Measurements from ENCODE around the gene HSD17B11. TPM values are rescaled to one million over a fixed set of nuclear protein-coding genes. Genes with fewer than 3 reads are reported as not detected.
"Not testable (repeated sequence)": the region's sequence is repeated elsewhere in the genome, so short reads cannot be mapped to it uniquely, and the experiment has no call there.

The HSD17B11 gene
- polyA plus RNA-seq, 1 donor (not counting 4 experiments of a cell fraction or from before 2014, with no cell fraction given): 8.5 TPM

GRCh38 chr4:87317527-87317926 lies 73.5 kb downstream of the HSD17B11 start:
- no peak overlapping the region for H3K27ac ChIP-seq (ENCODE audit: control insufficient read depth, insufficient read depth, low read length)
- H3K9ac ChIP-seq (ENCODE audit: control insufficient read depth, extremely low read depth, insufficient read depth, low read length): no peak overlapping the region
- no peak overlapping the region for H3K4me3 ChIP-seq (ENCODE audit: control insufficient read depth in 2 of 3, extremely low read depth in 1 of 3, insufficient read depth in 2 of 3, low read depth in 1 of 3, low read length in 3 of 3)
- no peak for TF ChIP-seq EZH2 (IDR thresholded peaks at IDR 0.05; ENCODE audit: low read length)
- TF ChIP-seq, protein P1, sequence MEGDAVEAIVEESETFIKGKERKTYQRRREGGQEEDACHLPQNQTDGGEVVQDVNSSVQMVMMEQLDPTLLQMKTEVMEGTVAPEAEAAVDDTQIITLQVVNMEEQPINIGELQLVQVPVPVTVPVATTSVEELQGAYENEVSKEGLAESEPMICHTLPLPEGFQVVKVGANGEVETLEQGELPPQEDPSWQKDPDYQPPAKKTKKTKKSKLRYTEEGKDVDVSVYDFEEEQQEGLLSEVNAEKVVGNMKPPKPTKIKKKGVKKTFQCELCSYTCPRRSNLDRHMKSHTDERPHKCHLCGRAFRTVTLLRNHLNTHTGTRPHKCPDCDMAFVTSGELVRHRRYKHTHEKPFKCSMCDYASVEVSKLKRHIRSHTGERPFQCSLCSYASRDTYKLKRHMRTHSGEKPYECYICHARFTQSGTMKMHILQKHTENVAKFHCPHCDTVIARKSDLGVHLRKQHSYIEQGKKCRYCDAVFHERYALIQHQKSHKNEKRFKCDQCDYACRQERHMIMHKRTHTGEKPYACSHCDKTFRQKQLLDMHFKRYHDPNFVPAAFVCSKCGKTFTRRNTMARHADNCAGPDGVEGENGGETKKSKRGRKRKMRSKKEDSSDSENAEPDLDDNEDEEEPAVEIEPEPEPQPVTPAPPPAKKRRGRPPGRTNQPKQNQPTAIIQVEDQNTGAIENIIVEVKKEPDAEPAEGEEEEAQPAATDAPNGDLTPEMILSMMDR (optimal IDR thresholded peaks at IDR 0.05 in 1 of 3, IDR thresholded peaks at IDR 0.05 in 1 of 3, conservative IDR thresholded peaks at IDR 0.05 in 1 of 3; ENCODE audit: extremely low read depth in 1 of 3, insufficient read depth in 2 of 3, low read length in 3 of 3): no peak
- H3K4me1 ChIP-seq (ENCODE audit: control insufficient read depth, extremely low read depth, insufficient read depth, low read length): no peaks in the 10 kb centered on the region
- no peak for DNase-seq (ENCODE audit: low read depth, low spot score)
- no peaks in the 10 kb centered on the region for H3K27me3 ChIP-seq (ENCODE audit: control insufficient read depth, extremely low read depth, insufficient read depth, low read length)
- no peak overlapping the region for H2AFZ ChIP-seq (ENCODE audit: control insufficient read depth, low read length)
- H3K79me2 ChIP-seq (ENCODE audit: control insufficient read depth, insufficient read depth, low read length): no peaks in the 10 kb centered on the region
- H3K4me2 ChIP-seq (ENCODE audit: control insufficient read depth, extremely low read depth, insufficient read depth, low read depth, low read length): no peak overlapping the region
- FAIRE-seq: no peak
- H3K9me3 ChIP-seq (ENCODE audit: control insufficient read depth, low read depth, low read length): no peaks in the 10 kb centered on the region
- dilution Hi-C loops (cut with MboI; ENCODE audit: extremely low pct_ligation_motif_present, low sequenced_read_pairs): no loop called here
- H3K9me1 ChIP-seq (ENCODE audit: control insufficient read depth, extremely low read depth, insufficient read depth, low read length): no peaks in the 10 kb centered on the region
- no peaks in the 10 kb centered on the region for H3K36me3 ChIP-seq (ENCODE audit: control insufficient read depth in 2 of 2, extremely low read depth in 1 of 2, insufficient read depth in 2 of 2, low read length in 2 of 2)
- no peaks in the 10 kb centered on the region for H4K20me1 ChIP-seq (ENCODE audit: control insufficient read depth, extremely low read depth, insufficient read depth, low read length)

DNA sequence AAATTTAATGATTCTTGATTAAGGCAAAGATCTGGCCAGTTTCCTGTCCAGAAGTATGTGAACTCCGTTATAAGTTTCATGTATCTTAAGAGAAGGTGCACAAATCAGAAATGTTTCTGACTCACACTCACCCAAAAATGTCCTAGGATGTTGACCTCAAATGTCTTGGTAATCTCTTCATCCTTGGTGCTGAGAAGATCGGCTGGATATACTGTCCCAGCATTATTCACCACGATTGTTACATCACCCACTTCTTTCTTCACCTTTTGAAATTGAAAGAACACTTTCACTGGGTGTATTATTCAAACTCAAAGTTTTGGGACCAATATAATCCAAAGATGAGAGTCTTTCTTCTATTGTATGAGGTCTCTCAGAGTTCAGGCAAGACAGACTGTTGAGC lies 74.0 kb downstream of the HSD17B11 start:
- no peaks in the 10 kb centered on the region for H4K20me1 ChIP-seq (ENCODE audit: control insufficient read depth, extremely low read depth, insufficient read depth, low read length)
- no peaks in the 10 kb centered on the region for H3K4me1 ChIP-seq (ENCODE audit: control insufficient read depth, extremely low read depth, insufficient read depth, low read length)
- no peak overlapping the region for H3K9ac ChIP-seq (ENCODE audit: control insufficient read depth, extremely low read depth, insufficient read depth, low read length)
- no peaks in the 10 kb centered on the region for H3K36me3 ChIP-seq (ENCODE audit: control insufficient read depth in 2 of 2, extremely low read depth in 1 of 2, insufficient read depth in 2 of 2, low read length in 2 of 2)
- no peak overlapping the region for H3K4me3 ChIP-seq (ENCODE audit: control insufficient read depth in 2 of 3, extremely low read depth in 1 of 3, insufficient read depth in 2 of 3, low read depth in 1 of 3, low read length in 3 of 3)
- FAIRE-seq (no peak), DNase-seq (ENCODE audit: low read depth, low spot score) (no peak)
- TF ChIP-seq EZH2 (IDR thresholded peaks at IDR 0.05; ENCODE audit: low read length): no peak
- TF ChIP-seq, protein P1 (optimal IDR thresholded peaks at IDR 0.05 in 1 of 3, IDR thresholded peaks at IDR 0.05 in 1 of 3, conservative IDR thresholded peaks at IDR 0.05 in 1 of 3; ENCODE audit: extremely low read depth in 1 of 3, insufficient read depth in 2 of 3, low read length in 3 of 3): no peak
- no peaks in the 10 kb centered on the region for H3K9me3 ChIP-seq (ENCODE audit: control insufficient read depth, low read depth, low read length)
- no peak overlapping the region for H3K27ac ChIP-seq (ENCODE audit: control insufficient read depth, insufficient read depth, low read length)
- H2AFZ ChIP-seq (ENCODE audit: control insufficient read depth, low read length): no peak overlapping the region
- no peaks in the 10 kb centered on the region for H3K9me1 ChIP-seq (ENCODE audit: control insufficient read depth, extremely low read depth, insufficient read depth, low read length)
- dilution Hi-C loops (cut with MboI; ENCODE audit: extremely low pct_ligation_motif_present, low sequenced_read_pairs): no loop called here
- H3K4me2 ChIP-seq (ENCODE audit: control insufficient read depth, extremely low read depth, insufficient read depth, low read depth, low read length): no peak overlapping the region
- H3K27me3 ChIP-seq (ENCODE audit: control insufficient read depth, extremely low read depth, insufficient read depth, low read length): no peaks in the 10 kb centered on the region
- no peaks in the 10 kb centered on the region for H3K79me2 ChIP-seq (ENCODE audit: control insufficient read depth, insufficient read depth, low read length)

- H3K9ac ChIP-seq (ENCODE audit: control insufficient read depth, extremely low read depth, insufficient read depth, low read length); H4K20me1 ChIP-seq (ENCODE audit: control insufficient read depth, extremely low read depth, insufficient read depth, low read length); H3K79me2 ChIP-seq (ENCODE audit: control insufficient read depth, insufficient read depth, low read length); H2AFZ ChIP-seq (ENCODE audit: control insufficient read depth, low read length); H3K9me3 ChIP-seq (ENCODE audit: control insufficient read depth, low read depth, low read length); H3K4me1 ChIP-seq (ENCODE audit: control insufficient read depth, extremely low read depth, insufficient read depth, low read length); H3K27ac ChIP-seq (ENCODE audit: control insufficient read depth, insufficient read depth, low read length); FAIRE-seq; H3K4me2 ChIP-seq (ENCODE audit: control insufficient read depth, extremely low read depth, insufficient read depth, low read depth, low read length); H3K9me1 ChIP-seq (ENCODE audit: control insufficient read depth, extremely low read depth, insufficient read depth, low read length); H3K36me3 ChIP-seq (ENCODE audit: control insufficient read depth in 2 of 2, extremely low read depth in 1 of 2, insufficient read depth in 2 of 2, low read length in 2 of 2); dilution Hi-C loops (cut with MboI; ENCODE audit: extremely low pct_ligation_motif_present, low sequenced_read_pairs); H3K4me3 ChIP-seq (ENCODE audit: control insufficient read depth in 2 of 3, extremely low read depth in 1 of 3, insufficient read depth in 2 of 3, low read depth in 1 of 3, low read length in 3 of 3); DNase-seq (ENCODE audit: low read depth, low spot score); H3K27me3 ChIP-seq (ENCODE audit: control insufficient read depth, extremely low read depth, insufficient read depth, low read length): not testable (repeated sequence)
Measured at GRCh38 chr4:87315000-87315399, 76.0 kb downstream of the HSD17B11 start.
